Stomach (tissue), 4 donors: ENCODE measurements around the gene IFNL3.

ENCODE experiments used
- POLR2A ChIP-seq, 4 donors: fragments of 450-650 bp; IDR thresholded peaks; one replicate each; pipeline ENCODE4 v1.6.1; 2016; ENCODE audit warnings: antibody characterized with exemption in 4 of 4, control low read depth in 2 of 4, mild to moderate bottlenecking in 1 of 4, moderate library complexity in 1 of 4
- TF ChIP-seq, protein P1 (sequence below), 7 experiments: fragments of 450-650 bp in 4 of 7; fragments of 200-600 bp in 3 of 7; sonication (generic) in 3 of 7; IDR thresholded peaks; one replicate each; pipeline ENCODE4 v1.5.1; 2016 to 2019; ENCODE audit warnings: antibody characterized with exemption in 7 of 7, control low read depth in 2 of 7, mild to moderate bottlenecking in 1 of 7

GRCh38 chr19:39275578-39275977 lies 30.8 kb upstream of the IFNL3 start:
- TF ChIP-seq, protein P1, sequence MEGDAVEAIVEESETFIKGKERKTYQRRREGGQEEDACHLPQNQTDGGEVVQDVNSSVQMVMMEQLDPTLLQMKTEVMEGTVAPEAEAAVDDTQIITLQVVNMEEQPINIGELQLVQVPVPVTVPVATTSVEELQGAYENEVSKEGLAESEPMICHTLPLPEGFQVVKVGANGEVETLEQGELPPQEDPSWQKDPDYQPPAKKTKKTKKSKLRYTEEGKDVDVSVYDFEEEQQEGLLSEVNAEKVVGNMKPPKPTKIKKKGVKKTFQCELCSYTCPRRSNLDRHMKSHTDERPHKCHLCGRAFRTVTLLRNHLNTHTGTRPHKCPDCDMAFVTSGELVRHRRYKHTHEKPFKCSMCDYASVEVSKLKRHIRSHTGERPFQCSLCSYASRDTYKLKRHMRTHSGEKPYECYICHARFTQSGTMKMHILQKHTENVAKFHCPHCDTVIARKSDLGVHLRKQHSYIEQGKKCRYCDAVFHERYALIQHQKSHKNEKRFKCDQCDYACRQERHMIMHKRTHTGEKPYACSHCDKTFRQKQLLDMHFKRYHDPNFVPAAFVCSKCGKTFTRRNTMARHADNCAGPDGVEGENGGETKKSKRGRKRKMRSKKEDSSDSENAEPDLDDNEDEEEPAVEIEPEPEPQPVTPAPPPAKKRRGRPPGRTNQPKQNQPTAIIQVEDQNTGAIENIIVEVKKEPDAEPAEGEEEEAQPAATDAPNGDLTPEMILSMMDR (IDR thresholded peaks at IDR 0.05) = no peak
- no peak for TF ChIP-seq POLR2A (IDR thresholded peaks at IDR 0.05)
